IMR-90 (cell line): ENCODE measurements around the gene MARCHF3. TPM values are rescaled to one million over a fixed set of nuclear protein-coding genes. Genes with fewer than 3 reads are reported as not detected.

Source experiments
- ATAC-seq: fragments of 200-7000 bp; cut with Tn5 transposase; 2 replicates; pipeline ENCODE4 v1.9.1; 2020; ENCODE audit warnings: low read depth, mild to moderate bottlenecking, moderate library complexity
- BruUV-seq: library from RNA; stranded (reverse); fragments of 400-500 nt; replicated peaks from 2 replicates; lab custom pipeline; 2021; lab: Mats Ljungman, UMichigan
- CTCF ChIA-PET: fragments of 300-600 bp; formaldehyde crosslinking; extraction: SDS; loops from one replicate; lab custom pipeline; 2021; ENCODE audit warnings: antibody characterized with exemption; lab: Yijun Ruan, JAX
- POLR2A ChIA-PET: fragments of 300-600 bp; sonication (Branson Sonifier 250); formaldehyde crosslinking; loops from one replicate; lab custom pipeline; 2022; ENCODE audit warnings: antibody characterized with exemption; ENCODE audit not compliant: unreplicated experiment; lab: Charles Lee
- DNase-seq: peaks from one replicate; pipeline ENCODE4 v3.0.0; 2013
- H2AFZ ChIP-seq: replicated peaks from 2 replicates; pipeline ENCODE3; 2013; ENCODE audit warnings: low read length, mild to moderate bottlenecking; ENCODE audit not compliant: poor library complexity
- H2AK5ac ChIP-seq: 2 replicates; pipeline ENCODE4 v1.6.1; 2013; ENCODE audit warnings: low read depth, low read length, inconsistent platforms
- H2AK9ac ChIP-seq: replicated peaks from 2 replicates; pipeline ENCODE3; 2013; ENCODE audit warnings: mild to moderate bottlenecking, low read depth, low read length, moderate library complexity; ENCODE audit not compliant: poor library complexity
- H2BK120ac ChIP-seq: 2 replicates; pipeline ENCODE4 v1.6.1; 2013; ENCODE audit warnings: low read depth, low read length, inconsistent platforms
- H2BK15ac ChIP-seq: 3 replicates; pipeline ENCODE4 v1.6.1; 2013; ENCODE audit warnings: low read depth, low read length, inconsistent platforms
- H2BK20ac ChIP-seq: 2 replicates; pipeline ENCODE4 v1.6.1; 2013; ENCODE audit warnings: low read depth, mild to moderate bottlenecking, inconsistent platforms, low read length, moderate library complexity
- H2BK5ac ChIP-seq: 2 replicates; pipeline ENCODE4 v1.6.1; 2013; ENCODE audit warnings: mild to moderate bottlenecking, low read depth, low read length, inconsistent platforms; ENCODE audit not compliant: poor library complexity, severe bottlenecking
- H3K14ac ChIP-seq: replicated peaks from 2 replicates; pipeline ENCODE4 v1.6.1; 2013; ENCODE audit warnings: low read depth, low read length, inconsistent platforms
- H3K18ac ChIP-seq: 2 replicates; pipeline ENCODE4 v1.6.1; 2013; ENCODE audit warnings: low read depth, low read length, control low read depth
- H3K23ac ChIP-seq: 2 replicates; pipeline ENCODE4 v1.6.1; 2013; ENCODE audit warnings: low read depth, low read length, inconsistent platforms
- H3K27ac ChIP-seq: 2 replicates; pipeline ENCODE4 v1.5.1; 2013; ENCODE audit warnings: mild to moderate bottlenecking, control low read depth, low read length; ENCODE audit not compliant: insufficient read depth
- H3K27me3 ChIP-seq: 2 replicates; pipeline ENCODE4 v1.6.1; 2013; ENCODE audit warnings: low read length; ENCODE audit not compliant: control insufficient read depth, insufficient read depth
- H3K36me3 ChIP-seq: 2 replicates; pipeline ENCODE4 v1.6.1; 2013; ENCODE audit warnings: low read length, mixed read lengths; ENCODE audit not compliant: control insufficient read depth, insufficient read depth
- H3K4ac ChIP-seq: 2 replicates; pipeline ENCODE4 v1.6.1; 2013; ENCODE audit warnings: low read depth, low read length, inconsistent platforms
- H3K4me1 ChIP-seq: 2 replicates; pipeline ENCODE4 v1.6.1; 2013; ENCODE audit warnings: low read length, mixed read lengths; ENCODE audit not compliant: control insufficient read depth, insufficient read depth
- H3K4me2 ChIP-seq: 2 replicates; pipeline ENCODE4 v1.6.1; 2013; ENCODE audit warnings: low read depth, mild to moderate bottlenecking, control low read depth, low read length, moderate library complexity
- H3K4me3 ChIP-seq: 2 replicates; pipeline ENCODE4 v1.5.1; 2013; ENCODE audit warnings: low read depth, mild to moderate bottlenecking, control low read depth, low read length, moderate library complexity; ENCODE audit not compliant: insufficient read depth
- H3K56ac ChIP-seq: 2 replicates; pipeline ENCODE4 v1.6.1; 2013; ENCODE audit warnings: low read length, inconsistent platforms; ENCODE audit not compliant: insufficient read depth; ENCODE audit errors: extremely low read depth
- H3K79me1 ChIP-seq, 2 experiments: 2 replicates each; pipeline ENCODE4 v1.6.1; 2013; ENCODE audit warnings: low read length in 2 of 2, inconsistent platforms in 1 of 2, low read depth in 1 of 2
- H3K9ac ChIP-seq: 2 replicates; pipeline ENCODE4 v1.6.1; 2013; ENCODE audit warnings: low read depth, low read length, control low read depth
- H3K9me1 ChIP-seq: 2 replicates; pipeline ENCODE4 v1.6.1; 2013; ENCODE audit warnings: low read length, inconsistent platforms; ENCODE audit not compliant: insufficient read depth
- H3K9me3 ChIP-seq: 2 replicates; pipeline ENCODE4 v1.6.1; 2013; ENCODE audit warnings: low read length; ENCODE audit not compliant: control insufficient read depth, insufficient read depth
- H4K20me1 ChIP-seq: 2 replicates; pipeline ENCODE4 v1.6.1; 2013; ENCODE audit warnings: low read length, inconsistent platforms; ENCODE audit not compliant: insufficient read depth
- H4K5ac ChIP-seq: 2 replicates; pipeline ENCODE4 v1.6.1; 2013; ENCODE audit warnings: mild to moderate bottlenecking, low read depth, low read length, control low read depth
- H4K8ac ChIP-seq, 2 experiments: 2 replicates each; pipeline ENCODE4 v1.6.1; 2013; ENCODE audit warnings: low read depth in 2 of 2, low read length in 2 of 2, control low read depth in 1 of 2, inconsistent platforms in 1 of 2
- H4K91ac ChIP-seq: 2 replicates; pipeline ENCODE4 v1.6.1; 2013; ENCODE audit warnings: low read depth, low read length, inconsistent platforms; ENCODE audit not compliant: insufficient read depth
- BHLHE40 ChIP-seq: fragments of 150-350 bp; IDR thresholded peaks from 2 replicates; pipeline ENCODE4 v1.6.1; 2016; ENCODE audit warnings: mild to moderate bottlenecking, low read depth, low read length
- CEBPB ChIP-seq: IDR thresholded peaks from 2 replicates; pipeline ENCODE4 v1.6.1; 2012; ENCODE audit warnings: low read depth, low read length, improper control_type of control experiment
- CHD1 ChIP-seq: IDR thresholded peaks from 2 replicates; pipeline ENCODE4 v1.6.1; 2012; ENCODE audit warnings: low read depth, low read length, improper control_type of control experiment
- FOS ChIP-seq: fragments of 150-350 bp; IDR thresholded peaks from 2 replicates; pipeline ENCODE4 v1.6.1; 2016; ENCODE audit warnings: low read depth, low read length
- MAFK ChIP-seq: IDR thresholded peaks from 2 replicates; pipeline ENCODE4 v1.6.1; 2012; ENCODE audit warnings: low read depth, low read length, improper control_type of control experiment
- MAZ ChIP-seq: IDR thresholded peaks from 2 replicates; pipeline ENCODE4 v1.6.1; 2012; ENCODE audit warnings: low read depth, mild to moderate bottlenecking, low read length, improper control_type of control experiment, moderate library complexity, borderline replicate concordance
- MXI1 ChIP-seq: IDR thresholded peaks from 2 replicates; pipeline ENCODE4 v1.6.1; 2012; ENCODE audit warnings: low read depth, mild to moderate bottlenecking, low read length, moderate library complexity, borderline replicate concordance
- NFE2L2 ChIP-seq: fragments of 150-350 bp; IDR thresholded peaks from 2 replicates; pipeline ENCODE4 v1.6.1; 2016; ENCODE audit warnings: low read depth, mild to moderate bottlenecking, low read length
- POLR2A ChIP-seq: IDR thresholded peaks from 2 replicates; pipeline ENCODE4 v1.6.1; 2012; ENCODE audit warnings: mild to moderate bottlenecking, low read depth, low read length
- RAD21 ChIP-seq: IDR thresholded peaks from 2 replicates; pipeline ENCODE4 v1.6.1; 2012; ENCODE audit warnings: low read length, improper control_type of control experiment
- RCOR1 ChIP-seq: IDR thresholded peaks from 2 replicates; pipeline ENCODE4 v1.6.1; 2012; ENCODE audit warnings: mild to moderate bottlenecking, low read length, improper control_type of control experiment; ENCODE audit not compliant: insufficient replicate concordance
- RFX5 ChIP-seq: IDR thresholded peaks from 2 replicates; pipeline ENCODE4 v1.8.0; 2012; ENCODE audit warnings: low read depth, mild to moderate bottlenecking, low read length, moderate library complexity
- SMC3 ChIP-seq: fragments of 150-350 bp; IDR thresholded peaks from 2 replicates; pipeline ENCODE4 v1.6.1; 2016; ENCODE audit warnings: low read depth, mild to moderate bottlenecking, antibody characterized with exemption, low read length, moderate library complexity
- WGBS, 2 experiments: methylation state at CpG; one replicate each; pipeline versions ENCODE4 v1.1.5 to v1.1.7; 2013; ENCODE audit warnings: missing lambda C conversion rate in 2 of 2; ENCODE audit not compliant: insufficient read length in 1 of 2; ENCODE audit errors: extremely low coverage in 2 of 2; 5-methylcytosine and 5-hydroxymethylcytosine counted together
- dilution Hi-C: fragments of 300-500 bp; cut with HindIII; formaldehyde crosslinking; loops from one replicate; pipeline ENCODE4 v1.14.3; 2018; ENCODE audit warnings: low sequenced_read_pairs; ENCODE audit not compliant: unreplicated experiment
- in situ Hi-C: fragments of 300-500 bp; cut with MboI; formaldehyde crosslinking; loops from 3 replicates; pipeline ENCODE4 v1.14.3; 2019; ENCODE audit warnings: low sequenced_read_pairs, inconsistent platforms, mixed read lengths
- intact Hi-C: fragments of 100-400 bp; cut with micrococcal nuclease; formaldehyde crosslinking; loops from 2 replicates; pipeline ENCODE4 v1.10.0; 2022
- polyA plus RNA-seq, 3 experiments: library from polyadenylated mRNA; depleted of rRNA; stranded (reverse); fragments of >200 nt; gene quantifications; 2 replicates each; pipeline ENCODE4 v1.2.3, GENCODE V29; 2012; ENCODE audit warnings: low replicate concordance in 1 of 3
- total RNA-seq: library from RNA; depleted of rRNA; stranded (reverse); fragments of >200 nt; gene quantifications from 2 replicates; pipeline ENCODE4 v1.2.3, GENCODE V29; 2012
- TF ChIP-seq, protein P1 (sequence below): conservative IDR thresholded peaks from 2 replicates; pipeline ENCODE4 v1.5.1; 2012; ENCODE audit warnings: mild to moderate bottlenecking, low read depth, low read length, improper control_type of control experiment
- TF ChIP-seq, protein P2 (sequence below): fragments of 150-350 bp; IDR thresholded peaks from 2 replicates; pipeline ENCODE4 v1.6.1; 2017; ENCODE audit warnings: mild to moderate bottlenecking, antibody characterized with exemption, low read length, low read depth
- TF ChIP-seq, protein P3 (sequence below): fragments of 150-350 bp; IDR thresholded peaks from 2 replicates; pipeline ENCODE4 v1.6.1; 2016; ENCODE audit warnings: low read depth, mild to moderate bottlenecking, low read length, moderate library complexity, borderline replicate concordance

MARCHF3 gene
- total and polyA plus RNA-seq, 2 of the 4 experiments (the other 2 are of a cell fraction) = 11.2 to 18.8 TPM

DNA sequence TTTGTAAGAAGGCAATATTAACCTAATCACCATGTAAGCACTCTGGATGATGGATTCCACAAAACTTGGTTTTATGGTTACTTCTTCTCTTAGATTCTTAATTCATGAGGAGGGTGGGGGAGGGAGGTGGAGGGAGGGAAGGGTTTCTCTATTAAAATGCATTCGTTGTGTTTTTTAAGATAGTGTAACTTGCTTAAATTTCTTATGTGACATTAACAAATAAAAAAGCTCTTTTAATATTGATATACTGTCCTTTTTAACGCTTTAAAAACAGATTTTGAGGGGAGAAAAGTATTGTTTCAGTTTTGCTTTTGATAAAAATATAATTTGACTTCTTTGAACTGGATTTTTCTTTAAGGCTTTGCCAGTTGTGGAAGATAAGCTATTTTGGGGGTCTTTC is 193.6 kb downstream of the MARCHF3 start:
- no TSS peak for BruUV-seq
- WGBS, 2 experiments = no CpG with 5 or more reads among the region's 2 CpGs

More for the DNA sequence above, 193.6 kb downstream of the MARCHF3 start:
- Histone ChIP-seq H3K79me1 (peaks cover 7 to 14% of the 10 kb centered on the region in 2 experiments; a peak in 3 of 4 replicates), H2AK5ac (no peak overlapping the region), H3K4me1 (no peaks in the 10 kb centered on the region), H4K5ac (no peak overlapping the region), H3K9ac (no peak overlapping the region), H3K23ac (no peak overlapping the region), H4K91ac (no peak overlapping the region), H2AK9ac (no peak overlapping the region), H2BK15ac (no peak overlapping the region), H3K18ac (no peak overlapping the region), H3K9me3 (no peaks in the 10 kb centered on the region), H3K27me3 (no peaks in the 10 kb centered on the region), H3K4me2 (no peak overlapping the region), H3K4ac (no peak overlapping the region), H3K4me3 (no peak overlapping the region), H2BK5ac (no peak overlapping the region), H2AFZ (no peak overlapping the region), H4K20me1 (no peaks in the 10 kb centered on the region), H2BK120ac (no peak overlapping the region), H3K9me1 (no peaks in the 10 kb centered on the region), H2BK20ac (no peak overlapping the region), H3K27ac (no peak overlapping the region), H3K36me3 (peaks cover 3% of the 10 kb centered on the region; the same call in 1 of the 2 replicates), H4K8ac (no peak overlapping the region), H3K14ac (no peak overlapping the region), H3K56ac (no peak overlapping the region)
- ChIA-PET POLR2A (interaction anchor here (0.6 kb wide), 1 partner anchor 12 kb away, joined by 3 read pairs; no protein-coding TSS in a partner anchor), CTCF (interaction anchor here (0.8 to 1.2 kb wide), 4 partner anchors 12 to 480 kb away, joined by 3 to 4 read pairs (median 4); no protein-coding TSS in a partner anchor)
- in situ Hi-C loops (no loop called here), intact Hi-C loops (loop anchor here (5.0 kb wide), 1 partner anchor 456 kb away; the partner anchor contains the start of gene MEGF10), dilution Hi-C loops (no loop called here)
- TF ChIP-seq MAFK (no peak), BHLHE40 (no peak), POLR2A (no peak), MXI1 (no peak), SMC3 (no peak), FOS (no peak), RAD21 (no peak), CEBPB (no peak), NFE2L2 (no peak), RCOR1 (no peak), RFX5 (no peak), MAZ (no peak), CHD1 (no peak)
- TF ChIP-seq, protein P1, sequence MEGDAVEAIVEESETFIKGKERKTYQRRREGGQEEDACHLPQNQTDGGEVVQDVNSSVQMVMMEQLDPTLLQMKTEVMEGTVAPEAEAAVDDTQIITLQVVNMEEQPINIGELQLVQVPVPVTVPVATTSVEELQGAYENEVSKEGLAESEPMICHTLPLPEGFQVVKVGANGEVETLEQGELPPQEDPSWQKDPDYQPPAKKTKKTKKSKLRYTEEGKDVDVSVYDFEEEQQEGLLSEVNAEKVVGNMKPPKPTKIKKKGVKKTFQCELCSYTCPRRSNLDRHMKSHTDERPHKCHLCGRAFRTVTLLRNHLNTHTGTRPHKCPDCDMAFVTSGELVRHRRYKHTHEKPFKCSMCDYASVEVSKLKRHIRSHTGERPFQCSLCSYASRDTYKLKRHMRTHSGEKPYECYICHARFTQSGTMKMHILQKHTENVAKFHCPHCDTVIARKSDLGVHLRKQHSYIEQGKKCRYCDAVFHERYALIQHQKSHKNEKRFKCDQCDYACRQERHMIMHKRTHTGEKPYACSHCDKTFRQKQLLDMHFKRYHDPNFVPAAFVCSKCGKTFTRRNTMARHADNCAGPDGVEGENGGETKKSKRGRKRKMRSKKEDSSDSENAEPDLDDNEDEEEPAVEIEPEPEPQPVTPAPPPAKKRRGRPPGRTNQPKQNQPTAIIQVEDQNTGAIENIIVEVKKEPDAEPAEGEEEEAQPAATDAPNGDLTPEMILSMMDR = no peak
- TF ChIP-seq, protein P2, sequence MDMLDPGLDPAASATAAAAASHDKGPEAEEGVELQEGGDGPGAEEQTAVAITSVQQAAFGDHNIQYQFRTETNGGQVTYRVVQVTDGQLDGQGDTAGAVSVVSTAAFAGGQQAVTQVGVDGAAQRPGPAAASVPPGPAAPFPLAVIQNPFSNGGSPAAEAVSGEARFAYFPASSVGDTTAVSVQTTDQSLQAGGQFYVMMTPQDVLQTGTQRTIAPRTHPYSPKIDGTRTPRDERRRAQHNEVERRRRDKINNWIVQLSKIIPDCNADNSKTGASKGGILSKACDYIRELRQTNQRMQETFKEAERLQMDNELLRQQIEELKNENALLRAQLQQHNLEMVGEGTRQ = no peak
- TF ChIP-seq, protein P3, sequence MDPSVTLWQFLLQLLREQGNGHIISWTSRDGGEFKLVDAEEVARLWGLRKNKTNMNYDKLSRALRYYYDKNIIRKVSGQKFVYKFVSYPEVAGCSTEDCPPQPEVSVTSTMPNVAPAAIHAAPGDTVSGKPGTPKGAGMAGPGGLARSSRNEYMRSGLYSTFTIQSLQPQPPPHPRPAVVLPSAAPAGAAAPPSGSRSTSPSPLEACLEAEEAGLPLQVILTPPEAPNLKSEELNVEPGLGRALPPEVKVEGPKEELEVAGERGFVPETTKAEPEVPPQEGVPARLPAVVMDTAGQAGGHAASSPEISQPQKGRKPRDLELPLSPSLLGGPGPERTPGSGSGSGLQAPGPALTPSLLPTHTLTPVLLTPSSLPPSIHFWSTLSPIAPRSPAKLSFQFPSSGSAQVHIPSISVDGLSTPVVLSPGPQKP = no peak
- DNase-seq (no peak), ATAC-seq (no peak)
